GM12878 (cell line): ENCODE data around the gene CTNNA1. TPM values are rescaled to one million over a fixed set of nuclear protein-coding genes. Genes with fewer than 3 reads are reported as not detected.

ENCODE experiments used
- ATAC-seq: fragments of 200-7000 bp; cut with Tn5 transposase; 3 replicates; pipeline ENCODE4 v1.9.1; 2020; ENCODE audit warnings: mild to moderate bottlenecking, moderate library complexity
- BruUV-seq: library from RNA; stranded (reverse); fragments of 400-500 nt; replicated peaks from 2 replicates; lab custom pipeline; 2021; lab: Mats Ljungman, UMichigan
- CTCF ChIA-PET: fragments of 300-600 bp; sonication (Branson Sonifier 250); formaldehyde crosslinking; extraction: SDS; loops from one replicate; lab custom pipeline; 2021; ENCODE audit warnings: inconsistent platforms; lab: Yijun Ruan, JAX
- POLR2A ChIA-PET: fragments of 350-600 bp; formaldehyde crosslinking; extraction: SDS; loops from one replicate; lab custom pipeline; 2021; ENCODE audit warnings: inconsistent platforms; lab: Charles Lee
- RAD21 ChIA-PET: fragments of 300-600 bp; sonication (Branson Sonifier 250); formaldehyde crosslinking; loops from one replicate; lab custom pipeline; 2023; ENCODE audit warnings: antibody characterized with exemption; ENCODE audit not compliant: unreplicated experiment; lab: Charles Lee
- SMC1A ChIA-PET: fragments of 300-600 bp; sonication (Branson Sonifier 250); formaldehyde crosslinking; loops from one replicate; lab custom pipeline; 2023; ENCODE audit not compliant: unreplicated experiment, uncharacterized antibody; lab: Charles Lee
- DNase-seq: peaks from one replicate; pipeline ENCODE4 v3.0.0-alpha.2; 2011; ENCODE audit warnings: low read depth, low spot score
- FAIRE-seq: peaks from 3 replicates; lab custom pipeline; 2011; peaks lifted over from hg19 to GRCh38; lab: Jason Lieb, UNC
- H2AFZ ChIP-seq: 2 replicates; pipeline ENCODE4 v1.6.0; 2011; ENCODE audit warnings: low read depth, low read length, control low read depth; ENCODE audit not compliant: control insufficient read depth
- H3K27ac ChIP-seq: 2 replicates; pipeline ENCODE4 v1.5.1; 2011; ENCODE audit warnings: control low read depth; ENCODE audit not compliant: control insufficient read depth, insufficient read depth
- H3K27me3 ChIP-seq, 2 experiments: replicated peaks in 1 of 2; 2 replicates each; pipeline versions ENCODE4 v1.6.0 to v1.6.1; 2011; ENCODE audit warnings: low read length in 1 of 2; ENCODE audit not compliant: control insufficient read depth in 2 of 2, insufficient read depth in 2 of 2
- H3K36me3 ChIP-seq, 2 experiments: 2 replicates each; pipeline ENCODE4 v1.5.1; 2011; ENCODE audit warnings: low read length in 1 of 2; ENCODE audit not compliant: control insufficient read depth in 2 of 2, insufficient read depth in 2 of 2
- H3K4me1 ChIP-seq: 2 replicates; pipeline ENCODE4 v1.6.1; 2011; ENCODE audit warnings: mild to moderate bottlenecking, low read length, moderate library complexity, mixed read lengths; ENCODE audit not compliant: control insufficient read depth, insufficient read depth
- H3K4me2 ChIP-seq: 2 replicates; pipeline ENCODE4 v1.6.0; 2011; ENCODE audit warnings: control low read depth; ENCODE audit not compliant: control insufficient read depth, insufficient read depth
- H3K4me3 ChIP-seq: fragments of 200-600 bp; sonication (generic); 2 replicates; pipeline ENCODE4 v1.5.1; 2016
- H3K79me2 ChIP-seq: 2 replicates; pipeline ENCODE4 v1.6.0; 2011; ENCODE audit warnings: low read length; ENCODE audit not compliant: control insufficient read depth, insufficient read depth
- H3K9ac ChIP-seq: 2 replicates; pipeline ENCODE4 v1.8.0; 2011; ENCODE audit warnings: low read length, control low read depth, mixed read lengths; ENCODE audit not compliant: control insufficient read depth, insufficient read depth
- H3K9me3 ChIP-seq: replicated peaks from 3 replicates; pipeline ENCODE4 v1.5.1; 2011; ENCODE audit warnings: mild to moderate bottlenecking, low read length; ENCODE audit not compliant: control insufficient read depth, insufficient read depth
- H4K20me1 ChIP-seq: 2 replicates; pipeline ENCODE4 v1.6.0; 2011; ENCODE audit not compliant: control insufficient read depth, insufficient read depth
- BCL11A ChIP-seq: IDR thresholded peaks from 2 replicates; pipeline ENCODE4 v1.6.1; 2011; ENCODE audit warnings: low read depth, low read length
- CBFB ChIP-seq: IDR thresholded peaks from 2 replicates; pipeline ENCODE4 v1.6.1; 2016; ENCODE audit warnings: antibody characterized with exemption, low read depth
- E2F4 ChIP-seq: IDR thresholded peaks from 2 replicates; pipeline ENCODE4 v1.6.1; 2012; ENCODE audit warnings: low read depth, low read length, improper control_type of control experiment
- ELK1 ChIP-seq: IDR thresholded peaks from 2 replicates; pipeline ENCODE4 v1.6.1; 2012; ENCODE audit warnings: low read depth, low read length, improper control_type of control experiment
- ESRRA ChIP-seq: IDR thresholded peaks from 2 replicates; pipeline ENCODE4 v1.6.1; 2012; ENCODE audit warnings: mild to moderate bottlenecking, low read length, improper control_type of control experiment
- HSF1 ChIP-seq: fragments of 150-350 bp; IDR thresholded peaks from 2 replicates; pipeline ENCODE4 v1.6.1; 2014; ENCODE audit warnings: mild to moderate bottlenecking, low read depth, low read length
- REST ChIP-seq: IDR thresholded peaks from 2 replicates; pipeline ENCODE4 v1.6.1; 2012; ENCODE audit warnings: mild to moderate bottlenecking, low read depth, low read length
- STAT3 ChIP-seq: IDR thresholded peaks from 2 replicates; pipeline ENCODE4 v1.6.1; 2011; ENCODE audit warnings: low read depth, low read length, improper control_type of control experiment
- YY1 ChIP-seq: IDR thresholded peaks from 2 replicates; pipeline ENCODE4 v1.6.1; 2011; ENCODE audit warnings: low read depth, mild to moderate bottlenecking, low read length
- WGBS: methylation state at CpG from one replicate; pipeline ENCODE4 v1.1.6; 2016; ENCODE audit warnings: low lambda C conversion rate; ENCODE audit not compliant: insufficient replicate concordance, insufficient coverage; ENCODE audit errors: missing lambda C conversion rate; 5-methylcytosine and 5-hydroxymethylcytosine counted together
- in situ Hi-C: fragments of 300-500 bp; cut with MboI; formaldehyde crosslinking; loops from 9 replicates; pipeline ENCODE4 v1.14.3; 2018; ENCODE audit warnings: mixed read lengths
- intact Hi-C: fragments of 100-400 bp; cut with micrococcal nuclease; formaldehyde crosslinking; loops from one replicate; pipeline ENCODE4 v1.14.2; 2022; ENCODE audit not compliant: unreplicated experiment
- polyA plus RNA-seq, 11 experiments: library from polyadenylated mRNA; depleted of rRNA in 4 of 11; unstranded in 6 of 11; stranded (reverse) in 5 of 11; fragments of >200 nt; fragmentation: Nextera tagmentation in 4 of 11; fragmentation: Illumina TruSeq in 1 of 11; extraction: Ambion mirVana in 4 of 11; extraction: Trizol in 1 of 11; gene quantifications; 1 replicate in 1 of 11; 2 replicates in 10 of 11; pipeline versions ENCODE4 v1.2.1 to v1.2.3, GENCODE V29; 2011 to 2016; ENCODE audit warnings: inconsistent platforms in 2 of 11, missing spikeins in 2 of 11, low read depth in 1 of 11
- total RNA-seq, 4 experiments: library from RNA; depleted of rRNA in 3 of 4; stranded (reverse); fragments of >200 nt in 3 of 4; fragmentation: Illumina TruSeq in 1 of 4; extraction: Trizol in 1 of 4; gene quantifications; 2 replicates each; pipeline versions ENCODE4 v1.2.1 to v1.2.3, GENCODE V29; 2013 to 2021

Gene CTNNA1
- total and polyA plus RNA-seq, 10 of the 15 experiments (the other 5 are each of a cell fraction or from before 2014, with no cell fraction given) = 32.6 to 104 (median 57.7) TPM

GRCh38 chr5:138719811-138720210 is 33.4 kb upstream of the CTNNA1 start:
- no peak overlapping the region for H3K4me2 ChIP-seq
- SMC1A ChIA-PET = interaction anchor here (0.7 kb wide), 1 partner anchor 105 kb away, joined by 3 read pairs; no protein-coding TSS in a partner anchor
- no peak for FAIRE-seq
- 18% methylated on average over 2 of the region's 2 CpGs for WGBS
- in situ Hi-C loops (no loop called here), intact Hi-C loops (no loop called here)
- H3K9me3 ChIP-seq = no peaks in the 10 kb centered on the region
- no peak overlapping the region for H3K9ac ChIP-seq
- H3K4me3 ChIP-seq = no peak overlapping the region
- no peak overlapping the region for H3K27ac ChIP-seq
- no peaks in the 10 kb centered on the region for H3K36me3 ChIP-seq
- no peaks in the 10 kb centered on the region for H4K20me1 ChIP-seq
- no peaks in the 10 kb centered on the region for H3K4me1 ChIP-seq
- H3K79me2 ChIP-seq = no peaks in the 10 kb centered on the region
- CTCF ChIA-PET = interaction anchor here (0.8 to 1.6 kb wide), 2 partner anchors 9 to 70 kb away, joined by 3 to 4 read pairs; no protein-coding TSS in a partner anchor
- DNase-seq = no peak
- BruUV-seq = no TSS peak
- RAD21 ChIA-PET = no interaction called here
- no peak overlapping the region for H2AFZ ChIP-seq
- POLR2A ChIA-PET = interaction anchor here (0.9 kb wide), 1 partner anchor 9 kb away, joined by 3 read pairs; no protein-coding TSS in a partner anchor
- TF ChIP-seq BCL11A = no peak
- TF ChIP-seq YY1 = no peak
- no peaks in the 10 kb centered on the region; a peak in 1 of 4 replicates for H3K27me3 ChIP-seq
- no peak for ATAC-seq

- no peak overlapping the region for H3K4me2 ChIP-seq
- SMC1A ChIA-PET = no interaction called here
- no peaks in the 10 kb centered on the region for H3K4me1 ChIP-seq
- no peak overlapping the region for H3K27ac ChIP-seq
- H3K36me3 ChIP-seq = no peaks in the 10 kb centered on the region
- no TSS peak for BruUV-seq
- in situ Hi-C loops = no loop called here
- H3K9me3 ChIP-seq = no peaks in the 10 kb centered on the region
- RAD21 ChIA-PET = no interaction called here
- DNase-seq (no peak), ATAC-seq (no peak), FAIRE-seq (no peak)
- H4K20me1 ChIP-seq = no peaks in the 10 kb centered on the region
- no peak overlapping the region for H3K9ac ChIP-seq
- H3K27me3 ChIP-seq = no peaks in the 10 kb centered on the region
- POLR2A ChIA-PET = no interaction called here
- CTCF ChIA-PET = interaction anchor here (0.7 kb wide), 1 partner anchor 1060 kb away, joined by 4 read pairs; no protein-coding TSS in a partner anchor
- no peak overlapping the region for H3K4me3 ChIP-seq
- no peaks in the 10 kb centered on the region for H3K79me2 ChIP-seq
- WGBS = 26% methylated on average over 2 of the region's 2 CpGs
- intact Hi-C loops = no loop called here
- H2AFZ ChIP-seq = no peak overlapping the region
- TF ChIP-seq E2F4 (no peak), ESRRA (no peak), REST (no peak), ELK1 (no peak), CBFB (no peak), STAT3 (no peak), HSF1 (no peak)
These were observed 32.4 kb upstream of the CTNNA1 start for GRCh38 chr5:138720840-138721239.
